Mesodermal cell (in vitro differentiated cells): ENCODE measurements around the gene CASKIN2.

ENCODE experiments used
- H3K27ac ChIP-seq: 2 replicates; pipeline ENCODE4 v1.7.0; 2013; ENCODE audit warnings: mild to moderate bottlenecking, low read depth, low read length, moderate library complexity; ENCODE audit not compliant: severe bottlenecking
- H3K36me3 ChIP-seq: 2 replicates; pipeline ENCODE4 v1.7.1; 2013; ENCODE audit warnings: mild to moderate bottlenecking, low read length, moderate library complexity; ENCODE audit not compliant: control insufficient read depth, insufficient read depth
- H3K4me1 ChIP-seq: one replicate; pipeline ENCODE4 v1.7.1; 2013; ENCODE audit warnings: mild to moderate bottlenecking, low read length; ENCODE audit not compliant: insufficient read depth, control insufficient read depth, poor library complexity, severe bottlenecking
- H3K4me3 ChIP-seq: 2 replicates; pipeline ENCODE4 v1.7.0; 2013; ENCODE audit warnings: low read length, control low read depth, mild to moderate bottlenecking; ENCODE audit not compliant: insufficient read depth, poor library complexity, severe bottlenecking; ENCODE audit errors: extremely low read depth
- H3K9me3 ChIP-seq: 2 replicates; pipeline ENCODE4 v1.7.1; 2013; ENCODE audit warnings: mild to moderate bottlenecking, low read length, moderate library complexity; ENCODE audit not compliant: control insufficient read depth
- WGBS, 2 experiments: methylation state at CpG; one replicate each; pipeline ENCODE4 v1.1.5; 2013; ENCODE audit warnings: missing lambda C conversion rate in 2 of 2; ENCODE audit not compliant: insufficient coverage in 2 of 2; 5-methylcytosine and 5-hydroxymethylcytosine counted together

CASKIN2 gene

DNA sequence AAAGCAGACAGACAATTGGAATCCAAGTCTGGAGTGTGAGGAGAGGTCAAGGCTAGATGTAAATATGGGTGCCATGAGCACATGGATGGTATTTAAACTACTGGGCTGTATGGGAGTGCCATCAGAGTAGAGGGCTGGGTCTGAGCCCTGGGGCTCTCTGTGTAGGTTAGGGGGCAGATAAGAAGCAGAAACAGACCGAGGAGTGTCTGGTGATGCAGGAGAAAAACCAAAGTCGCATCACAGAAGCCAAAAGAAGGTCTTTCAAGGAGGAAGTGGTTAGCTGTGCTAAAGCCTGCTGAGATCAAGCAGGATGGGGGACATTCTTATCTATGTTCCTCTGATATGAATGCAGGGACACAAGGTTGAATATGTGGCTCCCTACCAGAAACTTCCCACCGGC lies 2.9 kb upstream of the CASKIN2 start:
- H3K9me3 ChIP-seq: no peaks in the 10 kb centered on the region
- H3K27ac ChIP-seq: no peak overlapping the region
- no peak overlapping the region for H3K4me3 ChIP-seq
- WGBS, 2 experiments: 86 to 92% methylated on average over 3 of the region's 3 CpGs
- peaks cover 18% of the 10 kb centered on the region for H3K4me1 ChIP-seq
- H3K36me3 ChIP-seq: peaks cover 55% of the 10 kb centered on the region

- H3K4me3 ChIP-seq: peak overlapping the region; percentile 80
- peaks cover 53% of the 10 kb centered on the region for H3K36me3 ChIP-seq
- 9 to 36% methylated on average over 5 to 10 of the region's 10 CpGs for WGBS, 2 experiments
- peak overlapping the region; percentile 41 for H3K27ac ChIP-seq
- H3K4me1 ChIP-seq: peaks cover 21% of the 10 kb centered on the region
- no peaks in the 10 kb centered on the region for H3K9me3 ChIP-seq
Observed at GRCh38 chr17:75517297-75517865, 2.0 kb upstream of the CASKIN2 start.

DNA sequence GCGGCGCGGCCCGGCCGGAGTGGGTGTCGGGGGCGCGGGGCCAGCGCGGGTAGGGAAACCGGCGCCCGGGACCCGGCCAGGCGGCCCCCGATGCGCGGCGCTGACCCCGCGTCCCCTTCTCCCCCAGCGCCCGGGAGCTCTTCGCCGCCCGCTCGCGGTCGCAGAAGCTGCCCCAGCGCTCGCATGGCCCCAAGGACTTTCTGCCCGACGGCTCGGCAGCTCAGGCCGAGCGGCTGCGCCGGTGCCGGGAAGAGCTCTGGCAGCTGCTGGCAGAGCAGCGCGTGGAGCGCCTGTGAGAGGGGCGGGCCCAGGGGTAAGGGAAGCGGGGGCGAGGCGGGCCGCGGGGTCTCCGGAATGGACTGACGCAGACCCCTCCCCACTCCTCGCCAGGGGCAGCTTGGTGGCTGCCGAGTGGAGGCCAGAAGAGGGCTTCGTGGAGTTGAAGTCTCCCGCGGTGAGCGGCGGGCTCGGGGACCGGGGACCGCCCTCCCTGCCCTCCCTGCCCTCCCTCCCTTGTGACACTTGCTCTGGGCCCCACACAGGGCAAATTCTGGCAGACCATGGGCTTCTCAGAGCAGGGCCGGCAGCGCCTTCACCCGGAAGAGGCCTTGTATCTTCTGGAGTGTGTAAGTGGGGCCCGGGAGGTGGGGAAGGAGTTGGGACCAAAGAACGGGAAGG lies 1.4 kb upstream of the CASKIN2 start:
- H3K27ac ChIP-seq: peak overlapping the region; percentile 41
- peak overlapping the region; percentile 80 for H3K4me3 ChIP-seq
- peaks cover 21% of the 10 kb centered on the region for H3K4me1 ChIP-seq
- WGBS, 2 experiments: 0% methylated on average over 27 to 55 of the region's 65 CpGs
- H3K9me3 ChIP-seq: no peaks in the 10 kb centered on the region
- peaks cover 53% of the 10 kb centered on the region for H3K36me3 ChIP-seq

DNA sequence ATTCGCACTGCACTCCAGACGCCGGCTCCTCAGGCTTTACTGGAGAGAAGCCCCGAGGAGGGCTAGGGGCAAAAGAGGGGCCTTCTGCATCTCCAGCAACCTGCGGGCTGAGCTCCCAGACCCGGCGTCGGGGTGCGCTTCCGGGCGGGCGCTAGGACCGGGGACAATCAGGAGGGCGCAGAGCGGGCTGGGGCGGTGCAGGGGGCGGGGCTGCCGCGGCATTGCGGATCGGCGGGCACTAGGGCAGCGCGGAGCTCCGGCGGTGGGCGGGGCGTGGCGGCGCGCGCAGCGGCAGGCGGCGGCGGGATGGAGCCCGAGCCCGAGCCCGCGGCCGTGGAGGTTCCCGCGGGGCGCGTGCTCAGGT lies 900 bp upstream of the CASKIN2 start, which contains the start of gene TSEN54:
Gene TSEN54 (plus strand): TSS at position 274 of the 364 bp plus-strand sequence. CDS start 33 bp downstream, at position 307.
- Histone ChIP-seq H3K9me3 (no peaks in the 10 kb centered on the region), H3K36me3 (peaks cover 49% of the 10 kb centered on the region), H3K4me3 (peak within 1 kb of the TSS; percentile 80), H3K4me1 (peaks cover 21% of the 10 kb centered on the region), H3K27ac (peak within 1 kb of the TSS; percentile 78)
- WGBS, 2 experiments: 0 to 1% methylated on average over 33 to 45 of the region's 45 CpGs

- Histone ChIP-seq H3K36me3 (peaks cover 43% of the 10 kb centered on the region), H3K4me1 (peaks cover 25% of the 10 kb centered on the region), H3K4me3 (peak overlapping the region; percentile 80), H3K9me3 (no peaks in the 10 kb centered on the region), H3K27ac (peak overlapping the region; percentile 78)
- WGBS, 2 experiments: 0% methylated on average over 19 to 48 of the region's 50 CpGs
Observed at GRCh38 chr17:75514919-75515495, 330 bp downstream of the CASKIN2 start.

- H3K4me1 ChIP-seq: peaks cover 25% of the 10 kb centered on the region
- H3K4me3 ChIP-seq: peak overlapping the region; percentile 80
- no peaks in the 10 kb centered on the region for H3K9me3 ChIP-seq
- peaks cover 37% of the 10 kb centered on the region for H3K36me3 ChIP-seq
- no peak overlapping the region for H3K27ac ChIP-seq
- 14 to 22% methylated on average over 15 of the region's 15 CpGs for WGBS, 2 experiments
Observed at GRCh38 chr17:75514299-75514918, 928 bp downstream of the CASKIN2 start.

GRCh38 chr17:75513641-75514000 lies 1.7 kb downstream of the CASKIN2 start:
- no peak overlapping the region for H3K4me3 ChIP-seq
- WGBS, 2 experiments: 94 to 99% methylated on average over 17 of the region's 17 CpGs
- peaks cover 32% of the 10 kb centered on the region for H3K36me3 ChIP-seq
- H3K9me3 ChIP-seq: no peaks in the 10 kb centered on the region
- H3K27ac ChIP-seq: no peak overlapping the region
- peaks cover 25% of the 10 kb centered on the region for H3K4me1 ChIP-seq

DNA sequence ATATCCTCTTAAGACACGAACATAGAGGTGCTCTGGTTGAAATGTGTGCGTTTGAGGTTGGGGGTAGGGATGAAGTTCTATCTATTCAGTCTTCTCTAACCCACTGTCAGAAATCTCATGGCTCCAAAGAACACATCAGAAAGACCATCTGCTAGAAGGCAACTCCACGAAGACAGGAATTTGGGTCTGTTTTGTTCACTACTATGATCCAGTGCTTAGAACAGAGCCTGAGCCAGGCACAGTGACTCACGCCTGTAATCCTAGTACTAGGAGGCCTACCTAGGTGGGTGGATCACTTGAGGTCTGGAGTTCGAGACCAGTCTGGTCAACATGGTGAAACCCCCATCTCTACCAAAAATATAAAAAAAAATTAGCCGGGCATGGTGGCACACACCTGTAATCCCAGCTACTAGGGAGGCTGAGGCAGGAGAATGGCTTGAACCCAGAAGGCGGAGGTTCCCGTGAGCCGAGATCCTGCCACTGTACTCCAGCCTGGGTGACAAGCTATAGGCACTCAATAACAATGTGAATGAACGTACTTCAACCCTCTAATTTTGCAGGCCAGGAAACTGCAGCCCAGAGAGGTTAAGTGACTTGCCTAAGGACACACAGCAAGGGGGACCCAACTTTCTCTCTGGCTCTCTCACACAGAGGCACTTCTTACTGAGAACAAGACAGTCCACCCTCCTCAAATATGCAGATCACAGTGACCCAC lies 2.3 kb downstream of the CASKIN2 start:
- H3K27ac ChIP-seq: peak overlapping the region; percentile 36
- no peaks in the 10 kb centered on the region for H3K9me3 ChIP-seq
- peaks cover 23% of the 10 kb centered on the region for H3K4me1 ChIP-seq
- peaks cover 30% of the 10 kb centered on the region for H3K36me3 ChIP-seq
- 71 to 77% methylated on average over 6 to 7 of the region's 10 CpGs for WGBS, 2 experiments
- H3K4me3 ChIP-seq: no peak overlapping the region

GRCh38 chr17:75511610-75512575 lies 3.4 kb downstream of the CASKIN2 start:
- WGBS, 2 experiments: 77 to 79% methylated on average over 9 to 12 of the region's 13 CpGs
- Histone ChIP-seq H3K36me3 (peaks cover 32% of the 10 kb centered on the region), H3K27ac (peak overlapping the region; percentile 36), H3K4me3 (no peak overlapping the region), H3K4me1 (peaks cover 17% of the 10 kb centered on the region), H3K9me3 (no peaks in the 10 kb centered on the region)

DNA sequence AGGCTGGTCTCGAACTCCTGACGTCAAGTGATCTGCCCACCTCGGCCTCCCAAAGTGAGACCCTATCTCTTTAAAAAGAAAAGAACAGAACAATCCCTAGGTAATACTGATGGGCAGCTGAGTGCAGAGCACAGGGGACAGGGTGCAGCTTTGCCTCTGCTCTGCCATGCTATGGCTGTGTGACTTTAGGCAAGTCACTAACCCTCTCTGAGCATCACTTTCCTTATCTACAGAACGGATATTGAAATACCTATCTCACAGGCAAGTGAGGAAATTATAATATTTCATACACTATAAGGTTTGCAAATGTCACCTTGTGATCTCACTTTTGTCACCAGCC lies 4.1 kb downstream of the CASKIN2 start:
- no peak overlapping the region for H3K4me3 ChIP-seq
- peaks cover 17% of the 10 kb centered on the region for H3K4me1 ChIP-seq
- H3K9me3 ChIP-seq: no peaks in the 10 kb centered on the region
- no peak overlapping the region for H3K27ac ChIP-seq
- peaks cover 38% of the 10 kb centered on the region for H3K36me3 ChIP-seq
- WGBS, 2 experiments: 92 to 100% methylated on average over 1 to 2 of the region's 4 CpGs
